Tibial nerve (tissue), 4 donors: ENCODE data around the gene XPC. TPM values are rescaled to one million over a fixed set of nuclear protein-coding genes. Genes with fewer than 3 reads are reported as not detected.

Source experiments
- DNase-seq, 2 donors: peaks; one replicate each; pipeline ENCODE4 v3.0.0-alpha.2; 2019; ENCODE audit warnings: low spot score in 2 of 2
- H3K27ac ChIP-seq, 4 donors: fragments of 200-600 bp; sonication (generic) in 3 of 4; one replicate each; pipeline ENCODE4 v1.5.1; 2017 to 2019; ENCODE audit warnings: mild to moderate bottlenecking in 1 of 4
- H3K27me3 ChIP-seq, 2 donors: fragments of 200-600 bp; sonication (generic) in 1 of 2; one replicate each; pipeline versions ENCODE4 v1.5.1 to v1.6.0; 2017 to 2019
- H3K36me3 ChIP-seq, 3 donors: fragments of 200-600 bp; sonication (generic); one replicate each; pipeline ENCODE4 v1.5.1; 2018 to 2019
- H3K4me1 ChIP-seq, 4 donors: fragments of 200-600 bp; sonication (generic) in 3 of 4; one replicate each; pipeline ENCODE4 v1.5.1; 2017 to 2019
- H3K4me3 ChIP-seq, 4 donors: fragments of 200-600 bp; sonication (generic) in 3 of 4; one replicate each; pipeline ENCODE4 v1.5.1; 2017 to 2019; ENCODE audit warnings: mild to moderate bottlenecking in 1 of 4, moderate library complexity in 1 of 4
- H3K9me3 ChIP-seq, 4 donors: fragments of 200-600 bp; sonication (generic) in 3 of 4; one replicate each; pipeline ENCODE4 v1.5.1; 2017 to 2019
- CTCF ChIP-seq, 5 experiments: fragments of 200-600 bp in 3 of 5; fragments of 450-650 bp in 2 of 5; sonication (generic) in 3 of 5; IDR thresholded peaks; one replicate each; pipeline ENCODE4 v1.5.1; 2016 to 2019; ENCODE audit warnings: antibody characterized with exemption in 5 of 5, mild to moderate bottlenecking in 3 of 5, moderate library complexity in 2 of 5
- EP300 ChIP-seq, 2 donors: sonication (generic); formaldehyde crosslinking; IDR thresholded peaks; one replicate each; pipeline ENCODE4 v1.6.1; 2017; ENCODE audit warnings: antibody characterized with exemption in 2 of 2, mild to moderate bottlenecking in 1 of 2
- POLR2A ChIP-seq, 2 donors: fragments of 450-650 bp; IDR thresholded peaks; one replicate each; pipeline ENCODE4 v1.6.1; 2017; ENCODE audit warnings: antibody characterized with exemption in 2 of 2, mild to moderate bottlenecking in 2 of 2, moderate library complexity in 2 of 2
- WGBS, 2 donors: methylation state at CpG; one replicate each; pipeline ENCODE4 v1.1.5; 2018; 5-methylcytosine and 5-hydroxymethylcytosine counted together
- total RNA-seq, 4 donors: library from RNA; depleted of rRNA; stranded (reverse); fragments of >200 nt; gene quantifications; one replicate each; pipeline ENCODE4 v1.1.0, GENCODE V29; 2016

The XPC gene
- total RNA-seq, 4 donors from 2014 or later = 47.7 to 77.1 (median 61.3) TPM

DNA sequence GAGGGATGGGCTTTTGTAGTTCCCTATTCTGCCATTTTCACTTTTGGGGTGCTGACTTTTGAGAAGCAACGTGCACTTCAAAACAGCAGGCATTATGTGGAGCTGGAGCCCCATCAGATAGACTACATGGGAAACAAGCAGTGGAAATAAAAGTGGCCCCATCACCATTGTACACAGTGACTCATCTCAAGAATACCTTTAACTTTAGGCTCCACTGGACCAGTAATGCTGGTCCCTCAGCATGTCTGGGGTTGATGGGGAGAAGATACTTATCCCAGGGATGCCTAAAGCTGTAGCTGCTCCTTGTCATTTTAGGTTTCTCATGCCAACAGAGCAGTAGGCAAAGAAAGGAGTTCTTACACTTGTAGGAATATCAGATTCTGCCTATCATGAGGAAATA lies 45.2 kb upstream of the XPC start:
- H3K4me1 ChIP-seq = peaks cover 0 to 23% (median 0%) of the 10 kb centered on the region in 4 donors
- H3K36me3 ChIP-seq = no peaks in the 10 kb centered on the region
- DNase-seq = no peak
- WGBS, 2 donors = 63 to 65% methylated on average over 1 of the region's 1 CpG
- H3K27me3 ChIP-seq = no peaks in the 10 kb centered on the region
- peaks cover 0 to 31% (median 3%) of the 10 kb centered on the region in 4 donors for H3K9me3 ChIP-seq
- H3K4me3 ChIP-seq = no peak overlapping the region
- no peak for TF ChIP-seq EP300 (IDR thresholded peaks at IDR 0.05)
- TF ChIP-seq CTCF (IDR thresholded peaks at IDR 0.05) = no peak
- no peak for TF ChIP-seq POLR2A (IDR thresholded peaks at IDR 0.05)
- H3K27ac ChIP-seq = no peak overlapping the region

DNA sequence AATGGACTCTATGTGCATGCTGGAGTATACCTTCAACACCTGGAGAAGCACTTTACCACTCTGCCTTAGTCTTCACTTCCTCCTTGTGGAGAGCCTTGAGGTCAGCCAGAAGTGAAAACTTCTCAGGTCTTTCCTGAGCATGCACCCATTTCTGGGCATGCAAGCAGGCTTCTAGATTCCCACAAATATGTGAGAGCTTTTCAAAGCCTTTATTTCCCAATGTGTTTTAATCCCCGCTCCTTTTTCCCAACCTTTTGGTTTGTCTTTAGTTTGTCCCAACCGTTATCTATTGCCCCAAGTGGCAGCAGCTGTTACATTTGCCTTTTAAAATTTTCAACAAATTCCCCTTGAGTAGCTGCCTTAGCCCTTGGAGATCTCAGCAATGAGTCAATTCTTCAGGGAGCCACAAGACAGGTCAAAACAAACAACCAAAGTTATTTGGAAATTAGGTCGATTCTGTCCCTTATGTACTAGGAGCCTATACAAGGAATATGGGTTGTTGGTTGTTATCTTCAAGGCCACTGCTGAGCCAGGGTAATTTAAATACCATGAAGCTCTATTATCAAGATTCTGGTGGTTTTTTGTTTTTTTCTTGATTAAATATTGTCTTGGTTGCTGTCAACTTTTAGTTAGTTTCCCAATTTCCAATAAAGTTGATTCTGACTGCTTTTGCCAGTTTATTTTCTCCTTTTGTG lies 44.6 kb upstream of the XPC start:
- no peak overlapping the region for H3K27ac ChIP-seq
- H3K9me3 ChIP-seq = peaks cover 0 to 31% (median 3%) of the 10 kb centered on the region in 4 donors
- no peaks in the 10 kb centered on the region for H3K27me3 ChIP-seq
- 65 to 78% methylated on average over 3 of the region's 3 CpGs for WGBS, 2 donors
- TF ChIP-seq CTCF (IDR thresholded peaks at IDR 0.05) = no peak
- TF ChIP-seq EP300 (IDR thresholded peaks at IDR 0.05) = no peak
- TF ChIP-seq POLR2A (IDR thresholded peaks at IDR 0.05) = no peak
- DNase-seq = no peak
- no peak overlapping the region for H3K4me3 ChIP-seq
- no peaks in the 10 kb centered on the region for H3K36me3 ChIP-seq
- peaks cover 0 to 23% (median 0%) of the 10 kb centered on the region in 4 donors for H3K4me1 ChIP-seq

DNA sequence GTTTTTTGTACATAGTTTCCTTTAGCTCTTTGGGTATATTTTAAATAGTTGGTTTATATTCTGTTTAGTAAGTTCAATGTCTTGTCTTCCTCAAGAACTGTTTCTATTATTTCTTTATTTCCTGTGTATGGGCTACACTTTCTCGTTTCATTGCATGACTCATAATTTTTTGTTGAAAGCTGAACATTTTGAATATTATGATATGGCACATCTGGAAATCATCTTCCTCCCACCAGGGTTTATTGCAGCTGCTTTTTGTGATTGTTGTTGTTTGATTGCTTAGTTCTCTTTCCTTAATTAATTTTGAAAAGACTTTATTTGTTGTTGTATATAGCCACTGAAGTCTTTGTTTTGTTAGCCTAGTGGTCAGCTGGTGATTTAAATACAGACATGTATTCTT lies 44.1 kb upstream of the XPC start:
- no peak for DNase-seq
- no peak overlapping the region for H3K27ac ChIP-seq
- H3K9me3 ChIP-seq = peaks cover 0 to 31% (median 3%) of the 10 kb centered on the region in 4 donors
- TF ChIP-seq POLR2A (IDR thresholded peaks at IDR 0.05) (no peak), CTCF (IDR thresholded peaks at IDR 0.05) (no peak), EP300 (IDR thresholded peaks at IDR 0.05) (no peak)
- 30 to 39% methylated on average over 1 of the region's 1 CpG for WGBS, 2 donors
- peaks cover 0 to 23% (median 0%) of the 10 kb centered on the region in 4 donors for H3K4me1 ChIP-seq
- no peaks in the 10 kb centered on the region for H3K36me3 ChIP-seq
- H3K4me3 ChIP-seq = no peak overlapping the region
- H3K27me3 ChIP-seq = no peaks in the 10 kb centered on the region

DNA sequence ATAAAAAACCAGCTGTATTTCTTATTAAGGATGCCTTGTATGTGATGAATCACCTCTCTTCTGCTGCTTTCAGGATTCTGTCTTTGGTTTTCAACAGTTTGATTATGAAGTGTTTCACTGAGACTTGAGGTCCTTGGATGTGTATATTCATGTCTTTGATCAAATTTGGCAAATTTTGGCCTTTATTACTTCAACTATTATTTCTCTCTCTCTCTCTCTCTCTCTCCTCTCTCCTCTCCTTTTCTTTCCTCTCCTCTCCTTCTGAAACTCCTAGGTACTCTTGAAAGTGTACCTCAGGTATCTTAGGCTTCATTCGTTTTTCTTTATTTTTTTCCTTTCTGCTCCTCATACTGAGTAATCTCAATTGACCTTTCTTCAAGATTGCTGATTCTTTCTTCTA lies 43.5 kb upstream of the XPC start:
- Histone ChIP-seq H3K4me3 (no peak overlapping the region), H3K9me3 (peaks cover 0 to 31% (median 3%) of the 10 kb centered on the region in 4 donors), H3K36me3 (no peaks in the 10 kb centered on the region), H3K27ac (no peak overlapping the region), H3K4me1 (peaks cover 0 to 23% (median 0%) of the 10 kb centered on the region in 4 donors), H3K27me3 (no peaks in the 10 kb centered on the region)
- 83 to 88% methylated on average over 1 of the region's 1 CpG for WGBS, 2 donors
- TF ChIP-seq CTCF (IDR thresholded peaks at IDR 0.05) (no peak), EP300 (IDR thresholded peaks at IDR 0.05) (no peak), POLR2A (IDR thresholded peaks at IDR 0.05) (no peak)
- no peak for DNase-seq

DNA sequence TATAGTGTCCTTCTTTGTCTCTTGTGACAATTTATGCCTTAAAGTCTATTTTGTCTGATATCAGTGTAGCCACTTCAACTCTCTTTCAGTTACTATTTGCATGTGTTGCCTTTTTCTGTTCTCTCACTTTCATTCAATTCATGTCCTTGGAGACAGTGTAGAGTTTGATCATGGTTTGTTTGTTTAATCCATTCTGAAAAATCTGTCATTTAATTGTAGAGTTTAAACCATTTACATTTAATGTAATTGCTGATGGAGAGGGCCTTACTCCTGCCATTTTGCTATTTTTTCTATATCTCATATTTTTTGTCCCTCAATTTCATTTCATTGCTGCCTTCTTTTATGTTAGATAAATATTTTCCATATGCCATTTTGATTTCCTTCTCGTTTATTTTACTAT lies 42.5 kb upstream of the XPC start:
- no peak for DNase-seq
- WGBS, 2 donors = 87 to 95% methylated on average over 1 of the region's 1 CpG
- peaks cover 0 to 31% (median 3%) of the 10 kb centered on the region in 4 donors for H3K9me3 ChIP-seq

More for the DNA sequence above, 42.5 kb upstream of the XPC start:
- TF ChIP-seq EP300 (IDR thresholded peaks at IDR 0.05) = no peak
- no peak for TF ChIP-seq CTCF (IDR thresholded peaks at IDR 0.05)
- TF ChIP-seq POLR2A (IDR thresholded peaks at IDR 0.05) = no peak
- H3K4me1 ChIP-seq = peaks cover 0 to 13% (median 0%) of the 10 kb centered on the region in 4 donors
- H3K27me3 ChIP-seq = no peaks in the 10 kb centered on the region
- H3K27ac ChIP-seq = no peak overlapping the region
- no peak overlapping the region for H3K4me3 ChIP-seq
- H3K36me3 ChIP-seq = no peaks in the 10 kb centered on the region
